ENCODE measurements around the gene MRGPRX2.
A peak's percentile ranks its signal among the peaks of the same experiment; 100 is the strongest.

MRGPRX2 gene

DNA sequence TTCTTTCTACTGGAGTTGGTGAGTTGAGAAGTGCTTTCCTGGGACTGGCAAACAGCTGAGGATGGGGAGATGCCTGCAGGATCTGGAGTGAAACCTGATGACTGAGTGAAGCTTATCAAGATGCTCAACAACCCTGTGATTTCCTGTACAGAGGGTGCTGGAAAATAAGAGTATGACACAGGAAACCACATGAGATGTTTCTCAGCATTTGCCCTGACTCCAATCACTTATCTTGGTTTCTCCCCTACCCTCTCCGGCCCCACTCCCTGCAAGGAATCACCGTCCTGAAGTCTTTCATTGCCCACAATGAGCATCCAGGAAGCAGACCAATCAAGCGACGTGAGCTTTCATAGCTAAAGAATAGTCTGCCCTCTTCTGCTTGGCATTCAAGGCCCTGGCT, at the start of gene MRGPRX2:
TSS of gene MRGPRX2 (minus strand) at position 89 of the 400 bp plus-strand sequence. CDS start 4,315 bp downstream, outside the sequence.
- DNase-seq (ENCODE audit: low read depth): peak; percentile 6

DNA sequence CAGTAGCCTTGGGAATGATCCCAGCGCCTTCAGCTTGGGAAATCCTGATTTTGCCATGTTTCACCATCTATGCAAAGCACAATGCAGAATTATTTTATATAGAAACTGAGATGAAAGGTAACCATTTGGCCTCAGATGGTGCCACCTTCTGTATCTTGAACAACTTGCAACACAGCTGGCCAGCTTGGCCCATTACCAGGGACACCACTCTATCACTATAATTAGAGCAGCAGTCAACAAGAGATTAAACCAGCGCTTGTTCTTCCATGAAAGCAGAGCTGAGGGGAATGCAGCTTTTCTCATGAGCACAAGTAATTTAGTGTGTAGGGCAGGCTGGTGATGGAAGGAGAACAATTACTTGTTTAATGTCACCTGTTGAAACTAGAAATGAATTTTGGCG, 49.8 kb upstream of the MRGPRX2 start:
- no peak for DNase-seq (ENCODE audit: low read depth)

DNA sequence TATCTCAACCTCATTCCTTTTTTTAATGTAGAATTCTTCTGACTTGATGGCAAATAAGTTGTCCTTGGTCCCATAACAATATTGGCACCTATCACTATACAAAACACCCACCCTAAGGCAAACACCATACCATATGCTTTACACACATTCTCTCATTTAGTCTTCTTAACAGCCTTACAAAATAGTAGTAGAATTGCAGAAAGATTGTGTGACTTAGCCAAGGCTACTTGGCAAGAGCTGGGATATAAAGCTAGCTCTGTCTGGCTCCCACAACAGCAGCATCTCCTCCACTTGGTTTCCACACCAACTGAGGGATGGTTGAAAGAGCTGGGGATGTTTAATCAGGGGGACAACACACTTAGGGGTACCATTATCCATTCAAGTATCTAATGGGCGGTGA, 46.6 kb upstream of the MRGPRX2 start:
- DNase-seq (ENCODE audit: low read depth): no peak

DNA sequence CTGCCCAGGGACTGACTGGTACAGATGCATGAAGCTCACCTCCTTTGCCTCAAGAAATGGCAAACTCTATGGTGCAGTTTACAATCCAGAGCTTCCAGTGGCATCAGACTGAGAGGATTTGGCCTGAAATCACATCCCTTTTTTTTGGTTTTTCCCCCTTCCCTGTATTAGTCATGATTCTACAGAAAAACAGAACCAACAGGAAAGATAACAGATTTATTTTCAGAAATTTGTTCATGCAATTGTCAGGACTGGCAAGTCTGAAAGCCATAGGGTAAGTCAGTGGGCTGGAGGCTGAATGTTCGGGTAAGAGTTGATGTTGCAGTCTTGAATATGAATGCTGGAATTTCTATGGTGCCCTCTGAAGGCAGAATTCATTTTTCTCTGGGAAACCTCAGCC, 44.5 kb upstream of the MRGPRX2 start:
- no peak for DNase-seq (ENCODE audit: low read depth)

DNA sequence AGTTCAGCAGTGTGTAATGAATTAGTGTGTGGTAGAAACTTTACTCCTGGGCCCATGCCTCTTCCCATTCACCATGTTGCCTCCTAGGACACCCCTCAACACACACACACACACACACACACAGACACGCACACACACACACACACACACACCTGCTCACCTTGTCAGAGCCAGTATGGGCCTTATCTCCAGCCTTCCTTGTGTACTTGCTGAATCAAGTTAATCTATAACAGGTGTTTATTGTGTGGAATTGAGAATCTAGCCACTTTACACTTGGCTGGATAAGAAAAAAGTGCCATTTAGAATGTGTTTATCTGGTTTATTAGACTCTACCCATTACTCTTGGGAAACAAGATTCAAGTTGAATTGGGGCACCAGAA, 42.0 kb upstream of the MRGPRX2 start:
- no peak for DNase-seq (ENCODE audit: low read depth)

DNA sequence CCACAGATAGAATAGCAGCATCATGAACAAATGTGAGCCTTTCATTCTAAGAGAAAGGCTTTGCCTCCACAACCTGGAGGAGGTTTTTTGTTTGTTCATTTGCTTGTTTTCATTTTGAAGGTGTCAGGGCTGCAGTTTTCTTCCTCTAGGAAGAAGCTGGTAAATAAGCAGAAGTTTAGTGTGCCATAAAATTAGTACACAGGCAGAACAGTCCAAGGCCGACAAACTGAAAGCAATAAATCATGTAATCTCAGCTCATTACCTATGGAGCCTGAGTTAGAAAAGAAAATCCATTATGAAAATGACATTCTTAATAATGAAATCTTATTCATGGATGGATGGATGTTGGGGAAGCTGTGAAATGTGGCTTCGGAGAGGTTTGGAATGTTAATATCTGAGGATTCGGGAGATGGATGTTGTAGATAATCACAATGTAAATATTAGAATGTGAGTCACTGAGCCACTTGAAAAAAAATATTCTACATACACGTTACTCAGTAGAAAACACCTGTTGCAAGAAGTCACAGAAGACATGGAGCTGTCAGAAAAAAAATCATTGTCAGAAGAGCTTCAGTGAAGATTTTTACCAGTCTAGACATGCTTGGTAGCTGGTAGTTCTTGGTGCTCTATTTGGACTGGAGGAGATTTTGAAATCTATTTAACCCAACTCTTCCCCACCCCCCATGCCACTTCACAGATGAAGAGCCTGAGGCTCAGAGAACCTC, 41.4 kb upstream of the MRGPRX2 start:
- no peak for DNase-seq (ENCODE audit: low read depth)

DNA sequence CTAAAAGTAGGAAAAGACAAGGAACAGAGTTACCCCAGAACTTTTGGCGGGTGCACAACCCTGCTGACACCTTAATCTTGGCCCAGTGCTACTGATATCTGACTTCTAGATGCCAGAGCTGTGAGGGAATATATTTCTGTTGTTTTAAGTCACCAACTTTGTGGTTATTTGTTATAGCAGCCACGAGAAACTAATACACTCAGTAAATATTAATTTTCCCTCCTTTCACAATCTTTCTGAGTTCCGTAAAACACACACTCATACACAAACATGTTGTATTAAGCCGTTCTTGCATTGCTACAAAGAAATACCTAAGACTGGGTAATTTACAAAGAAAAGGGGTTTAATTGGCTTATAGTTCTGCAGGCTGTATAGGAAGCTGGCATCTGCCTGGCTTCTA, 40.4 kb upstream of the MRGPRX2 start:
- no peak for DNase-seq (ENCODE audit: low read depth)

DNA sequence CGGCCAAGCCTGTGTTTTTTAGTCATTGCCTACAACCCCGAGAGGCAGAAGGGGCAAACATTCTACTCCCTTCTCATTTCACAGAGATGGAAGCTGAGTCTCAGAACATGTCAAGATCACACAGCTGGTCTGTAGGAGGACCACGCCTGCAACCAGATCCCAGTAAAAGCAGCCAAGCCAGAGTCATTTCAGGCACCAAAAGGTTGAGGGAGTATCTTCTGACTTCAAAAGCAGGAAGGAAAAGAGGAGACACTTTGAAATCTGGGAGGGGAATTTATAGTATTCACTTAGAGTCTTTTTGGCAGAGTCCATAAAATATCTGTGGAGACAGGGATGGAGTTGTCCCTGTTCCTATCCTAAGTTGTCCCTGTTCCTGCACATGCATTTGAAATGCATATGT, 38.6 kb upstream of the MRGPRX2 start:
- DNase-seq (ENCODE audit: low read depth): no peak

DNA sequence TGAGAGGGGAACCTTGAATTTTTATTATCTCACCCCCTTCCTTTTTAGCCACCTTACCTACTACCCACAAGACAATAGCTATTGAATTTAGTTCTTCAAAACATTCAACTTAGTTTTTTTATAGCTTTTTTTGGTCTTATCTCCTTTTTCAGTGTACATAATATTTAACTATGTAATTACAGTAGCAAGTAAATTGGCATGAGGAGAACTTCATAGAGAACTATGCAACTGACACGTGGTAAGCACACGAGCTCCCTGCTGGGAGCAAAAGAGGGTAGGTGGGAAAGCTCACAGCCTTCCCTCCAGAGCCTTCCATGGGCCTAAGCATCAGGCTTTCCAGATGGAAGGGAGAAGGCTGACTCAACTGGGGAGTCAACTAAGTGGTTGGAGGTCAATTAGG, 34.3 kb upstream of the MRGPRX2 start:
- DNase-seq (ENCODE audit: low read depth): no peak

DNA sequence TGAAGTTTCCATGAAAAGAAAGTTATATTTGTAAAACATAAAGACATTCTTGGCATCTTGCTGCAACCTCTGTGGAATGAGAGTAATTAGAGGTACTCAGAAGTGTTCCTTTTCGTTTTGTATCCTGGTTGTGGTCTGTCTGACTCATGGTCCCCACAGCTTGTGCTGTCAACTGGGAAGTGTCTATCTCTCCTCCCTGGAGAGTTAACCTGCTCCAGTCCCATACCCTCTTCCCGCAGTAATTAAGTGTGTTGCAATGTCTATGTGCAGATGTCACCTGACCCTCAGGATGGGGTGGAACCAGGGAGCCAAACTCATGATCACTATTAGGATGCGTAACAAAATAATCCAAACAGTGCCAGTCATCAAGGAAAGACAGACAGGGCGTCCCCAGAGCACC, 33.5 kb upstream of the MRGPRX2 start:
- DNase-seq (ENCODE audit: low read depth): no peak

DNA sequence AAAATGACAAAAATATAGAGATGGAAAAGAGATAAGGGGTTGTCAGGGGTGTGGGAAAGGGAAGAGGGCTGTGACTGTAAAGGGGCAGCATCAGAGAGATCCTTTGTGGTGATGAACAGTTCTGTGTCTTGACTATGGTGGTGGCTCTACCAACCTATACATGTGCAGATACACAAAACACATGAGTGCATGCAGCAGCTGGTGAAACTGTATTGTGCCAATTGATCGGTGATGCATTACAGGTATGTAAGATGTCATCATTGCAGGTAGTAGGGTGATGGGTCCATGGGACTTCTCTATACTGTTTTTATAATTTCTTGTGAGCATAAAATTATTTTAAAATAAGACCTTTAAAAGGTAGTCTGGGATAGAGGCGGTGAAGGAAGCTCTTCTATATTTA, 32.3 kb upstream of the MRGPRX2 start:
- no peak for DNase-seq (ENCODE audit: low read depth)

DNA sequence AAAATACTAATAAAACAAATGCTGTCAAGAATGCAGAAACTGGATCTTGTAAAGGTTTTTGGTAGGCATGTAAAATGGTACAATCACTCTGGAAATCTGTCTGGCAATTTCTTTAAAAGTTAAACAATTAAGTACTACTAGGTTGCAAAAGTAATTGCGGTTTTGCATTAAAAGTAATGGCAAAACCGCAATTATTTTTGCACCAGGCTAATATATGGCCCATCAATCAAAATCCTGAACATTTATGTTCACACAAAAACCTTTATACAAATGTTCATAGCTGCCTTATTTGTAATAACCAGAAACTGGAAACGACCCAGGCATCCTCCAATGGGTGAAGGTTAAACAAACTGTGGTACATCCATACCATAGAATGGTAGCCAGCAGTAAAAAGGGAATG, 31.8 kb upstream of the MRGPRX2 start:
- no peak for DNase-seq (ENCODE audit: low read depth)

DNA sequence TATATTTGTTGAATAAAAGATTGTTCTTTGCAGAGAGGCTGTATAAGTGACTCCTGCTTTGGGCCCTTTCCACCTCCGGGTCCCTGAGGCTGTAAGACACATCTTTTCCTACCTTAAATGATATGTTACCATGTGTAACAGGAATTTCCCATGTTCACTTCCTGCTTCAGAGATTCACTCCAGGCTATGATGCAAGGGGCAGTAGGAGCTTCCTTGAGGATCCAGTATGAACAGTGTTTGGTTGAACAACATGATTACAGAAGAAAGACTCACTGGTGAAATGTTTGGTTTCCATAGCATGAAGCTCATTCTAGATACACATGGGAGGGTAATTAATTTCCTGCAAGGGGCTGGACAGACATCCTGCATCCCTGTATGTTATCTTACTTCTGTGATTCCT, 30.8 kb upstream of the MRGPRX2 start:
- no peak for DNase-seq (ENCODE audit: low read depth)

DNA sequence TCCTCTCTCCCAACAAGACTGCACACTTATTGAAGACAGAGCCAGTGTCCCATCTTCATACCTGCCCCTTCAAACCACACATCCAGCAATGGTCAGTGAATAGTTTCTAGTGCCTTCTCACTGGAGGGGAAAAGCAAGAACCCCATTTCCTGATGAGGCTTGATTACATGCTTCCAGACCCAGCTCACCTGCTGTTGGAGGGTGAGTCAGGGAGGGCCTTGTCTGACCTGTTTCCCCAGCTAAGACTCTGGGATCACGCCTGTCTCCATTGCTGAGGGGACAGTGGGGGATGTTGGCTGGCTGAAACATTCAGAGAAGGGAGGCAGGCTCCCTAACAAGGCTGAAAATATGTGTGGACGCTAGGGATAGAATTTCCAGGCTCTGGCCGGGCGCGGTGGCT, 28.9 kb upstream of the MRGPRX2 start:
- DNase-seq (ENCODE audit: low read depth): no peak

DNA sequence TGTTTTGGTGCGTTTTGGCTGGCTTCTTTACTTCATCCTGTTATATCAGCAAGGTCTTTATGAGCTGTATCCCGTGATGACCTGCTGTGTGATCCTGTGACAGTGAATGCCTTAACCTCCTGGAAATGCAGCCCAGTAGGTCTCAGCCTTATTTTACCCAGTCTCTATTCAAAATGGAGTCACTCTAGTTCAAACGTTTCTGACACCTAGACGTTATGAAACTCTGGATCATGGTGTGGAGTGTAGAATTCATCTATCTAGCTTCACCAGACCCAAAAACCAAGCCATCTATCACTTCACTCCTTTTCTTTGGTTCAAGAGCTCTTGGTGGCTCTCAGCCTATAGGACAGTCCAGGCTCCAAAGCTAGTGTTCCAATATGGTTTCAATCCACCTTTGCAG, 28.3 kb upstream of the MRGPRX2 start:
- DNase-seq (ENCODE audit: low read depth): no peak

DNA sequence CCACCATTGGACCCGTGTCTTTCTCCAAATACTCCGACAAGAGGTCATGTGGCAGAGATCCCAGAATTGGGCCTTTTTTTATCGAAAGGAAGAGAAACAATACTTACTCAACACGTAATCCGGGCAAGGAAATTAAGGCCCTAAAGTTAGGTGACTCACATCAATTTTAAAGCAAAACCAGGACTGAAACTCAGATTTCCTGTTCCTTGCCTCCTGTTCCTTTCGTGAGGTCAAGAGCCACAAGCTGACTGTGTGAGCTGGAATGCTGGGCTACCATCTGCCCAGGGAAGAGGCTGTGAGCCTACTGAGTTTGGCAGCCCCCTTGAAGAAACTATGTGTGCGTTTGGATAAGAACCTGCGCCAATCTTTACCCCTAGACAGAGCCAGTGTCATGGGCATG, 27.1 kb upstream of the MRGPRX2 start:
- no peak for DNase-seq (ENCODE audit: low read depth)

DNA sequence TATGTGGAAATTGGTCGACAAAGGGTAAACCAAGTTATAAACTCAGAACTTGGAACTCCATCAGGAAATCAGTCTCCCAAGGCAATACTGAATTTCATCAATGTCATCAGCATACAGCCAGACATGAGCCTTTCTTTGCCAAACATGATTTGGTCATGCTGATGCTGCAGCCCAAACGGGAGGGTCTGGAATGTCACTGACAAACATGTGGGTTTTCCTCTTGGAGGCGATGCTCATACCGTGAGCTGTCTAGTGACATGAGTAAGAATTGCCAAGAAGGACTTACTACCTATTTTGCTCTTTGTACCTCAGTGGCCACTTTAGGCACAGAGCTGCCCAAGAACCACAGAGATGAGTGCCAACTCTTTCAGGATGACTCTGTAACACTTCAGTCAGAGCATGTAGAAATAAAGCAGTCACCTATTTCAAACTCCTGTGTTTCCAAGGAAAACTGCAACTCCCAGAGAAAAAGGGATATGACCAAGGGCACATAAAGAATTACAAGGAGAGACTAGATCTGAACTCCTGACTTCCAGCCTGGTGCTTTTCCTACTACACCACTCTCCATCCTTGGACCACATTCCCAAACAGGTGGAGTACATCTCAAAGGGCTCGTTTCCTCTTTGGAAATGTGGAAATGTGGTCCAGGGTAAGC, 24.3 kb upstream of the MRGPRX2 start:
- DNase-seq (ENCODE audit: low read depth): no peak

DNA sequence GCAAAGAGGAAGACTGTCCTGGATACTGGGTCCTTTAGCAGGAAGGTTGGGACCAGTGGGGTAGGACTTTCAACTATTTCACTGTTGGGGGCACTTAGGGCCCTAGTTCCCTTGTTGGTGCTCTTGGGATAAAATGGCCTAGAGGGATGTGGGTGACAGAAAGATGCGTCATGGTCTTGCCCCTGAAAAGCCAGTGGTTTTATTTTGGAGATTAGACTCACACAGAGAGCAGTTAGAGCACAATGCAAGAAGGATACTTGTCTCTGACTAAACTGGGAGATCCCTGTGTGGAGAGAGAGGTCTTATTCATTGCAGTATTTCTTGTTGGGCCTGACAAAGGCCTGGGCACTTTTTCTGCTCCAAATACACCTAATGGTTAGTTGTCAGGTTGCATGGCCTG, 22.6 kb upstream of the MRGPRX2 start:
- DNase-seq (ENCODE audit: low read depth): no peak

DNA sequence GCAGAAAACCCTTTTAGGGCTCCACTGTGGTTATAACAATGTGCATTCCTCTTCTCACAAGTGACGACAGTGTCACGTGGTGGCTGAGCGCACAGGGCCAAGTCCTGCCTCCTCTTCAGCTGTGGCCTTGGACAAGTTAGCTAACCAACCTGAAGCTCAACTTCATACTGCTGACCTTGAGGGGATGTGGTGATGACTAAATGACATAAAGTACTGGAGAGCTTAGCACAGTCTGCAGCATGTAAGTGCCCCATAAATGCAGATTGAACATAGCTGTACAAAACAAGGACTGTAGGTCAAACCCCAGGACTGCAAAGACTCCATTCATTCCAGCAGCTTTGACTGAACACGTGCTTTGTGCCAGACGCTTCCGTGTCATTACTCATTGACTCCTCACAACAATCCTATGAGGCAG, 20.1 kb upstream of the MRGPRX2 start:
- no peak for DNase-seq (ENCODE audit: low read depth)

DNA sequence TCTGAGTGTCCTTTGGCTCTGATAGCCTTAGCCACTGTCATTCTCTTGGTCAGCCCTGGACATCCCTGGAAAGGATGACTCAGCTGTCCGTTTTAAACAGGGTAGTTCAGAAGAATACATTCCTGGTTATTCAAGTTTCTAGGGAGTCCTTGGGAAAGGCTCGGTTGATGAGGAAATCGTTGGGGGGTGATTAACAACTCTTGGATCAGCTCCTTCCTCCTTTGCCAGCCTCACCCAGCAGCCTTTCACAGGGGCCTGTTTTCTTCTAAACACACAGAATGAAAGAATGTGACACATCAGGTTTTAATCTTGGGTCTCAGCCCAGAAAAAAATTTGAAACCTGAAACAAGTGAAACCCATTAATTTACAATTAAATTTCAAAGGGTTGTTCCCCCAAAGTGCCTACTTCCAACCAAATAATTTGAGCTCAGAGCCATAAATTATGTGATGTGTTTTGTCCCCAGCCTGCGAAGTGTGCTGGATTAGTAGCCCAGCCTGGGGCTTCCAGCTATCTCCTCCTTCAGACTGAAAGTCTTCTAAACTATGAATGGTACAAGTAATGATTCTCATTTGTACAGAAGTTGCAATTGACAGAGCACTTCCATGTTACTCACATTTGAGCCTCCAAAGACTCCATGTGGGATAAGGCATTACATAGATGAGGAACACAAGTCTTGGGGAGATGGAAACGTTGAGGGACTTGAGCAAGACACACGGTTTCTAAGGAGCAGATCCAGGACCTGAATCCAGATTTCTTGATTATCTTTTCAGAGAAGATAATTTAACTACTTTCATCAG, 19.3 kb upstream of the MRGPRX2 start:
- no peak for DNase-seq (ENCODE audit: low read depth)

DNA sequence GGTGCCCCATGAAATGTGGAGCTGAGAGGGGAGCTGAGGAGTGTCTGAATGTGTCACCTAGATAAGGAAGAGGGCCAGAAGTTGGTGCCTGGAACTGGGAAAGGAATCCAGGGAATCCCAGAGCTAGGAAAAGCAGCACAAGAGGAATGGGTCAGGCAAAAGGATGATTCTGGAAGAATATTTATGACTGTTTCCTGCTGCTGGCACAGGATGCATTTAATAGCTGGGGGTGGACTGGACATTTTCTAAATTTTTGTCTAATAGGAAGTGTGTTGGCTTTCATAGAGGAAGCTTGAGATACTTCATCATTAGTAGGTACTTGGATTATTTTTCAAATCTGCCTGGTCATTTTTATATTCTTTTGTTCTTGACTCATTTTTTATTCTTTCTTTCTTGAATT, 17.4 kb upstream of the MRGPRX2 start:
- no peak for DNase-seq (ENCODE audit: low read depth)

DNA sequence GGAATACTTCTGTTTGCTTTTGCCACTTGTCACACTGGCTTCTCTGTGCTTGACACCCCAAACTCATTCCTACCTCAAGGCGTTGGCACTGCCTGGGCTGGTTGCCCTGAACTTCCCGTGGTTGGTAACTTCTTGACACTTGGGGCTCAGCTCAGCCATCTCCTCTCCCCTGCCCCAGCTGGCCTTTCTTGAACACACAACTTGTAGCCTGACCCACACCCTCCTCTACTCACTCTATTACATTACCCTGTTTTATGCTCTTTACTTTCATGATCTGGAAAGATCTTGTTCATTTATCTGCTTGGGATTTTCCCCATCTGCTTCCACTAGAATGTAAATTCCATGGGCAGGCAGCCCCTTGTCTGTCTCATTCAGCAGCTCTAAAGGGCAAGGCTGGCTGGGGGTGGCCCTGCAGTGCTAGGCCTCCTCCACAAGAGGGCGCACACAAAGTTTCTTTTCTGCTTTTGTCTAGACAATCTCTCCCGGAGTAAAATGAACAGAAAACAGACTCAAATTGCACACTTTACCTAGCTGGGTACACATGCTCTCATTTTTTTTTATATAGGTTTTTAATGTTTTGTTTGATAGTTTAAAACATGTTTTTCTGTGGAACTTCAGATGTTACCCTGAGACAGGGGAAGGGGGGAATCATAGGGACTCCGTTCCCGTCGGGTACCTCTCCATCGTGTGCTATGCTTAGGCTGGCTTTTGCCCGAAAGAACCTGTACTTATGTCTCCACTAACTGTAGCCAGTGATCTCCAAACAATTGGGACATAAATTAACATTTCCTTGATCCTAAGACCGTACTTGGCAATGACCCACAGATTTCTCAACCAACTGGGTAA, 16.4 kb upstream of the MRGPRX2 start:
- DNase-seq (ENCODE audit: low read depth): peak; percentile 51

All from activated T-cell treated with anti-CD3 and anti-CD28 coated beads for 24 hours (primary cell).